Endothelial cell of umbilical vein (primary cell): Measurements from ENCODE around the gene SLC23A1. TPM values are rescaled to one million over a fixed set of nuclear protein-coding genes. Genes with fewer than 3 reads are reported as not detected.

Experiments used
- BruUV-seq: library from RNA; stranded (reverse); fragments of 400-500 nt; replicated peaks from 2 replicates; lab custom pipeline; 2021; lab: Mats Ljungman, UMichigan
- CTCF ChIA-PET: fragments of 300-600, 350-600 bp; sonication (Branson Sonifier 250); formaldehyde crosslinking; loops from one replicate; lab custom pipeline; 2021; ENCODE audit warnings: antibody characterized with exemption, inconsistent platforms; lab: Charles Lee
- POLR2A ChIA-PET: fragments of 300-600, 350-600 bp; sonication (Branson Sonifier 250); formaldehyde crosslinking; loops from one replicate; lab custom pipeline; 2021; ENCODE audit warnings: antibody characterized with exemption, inconsistent platforms; lab: Charles Lee
- DNase-seq: peaks from one replicate; pipeline ENCODE4 v3.0.0-alpha.2; 2011; ENCODE audit warnings: low read depth, low spot score
- FAIRE-seq: peaks from 2 replicates; lab custom pipeline; 2011; peaks lifted over from hg19 to GRCh38; lab: Jason Lieb, UNC
- H2AFZ ChIP-seq: 2 replicates; pipeline ENCODE4 v1.6.0; 2012; ENCODE audit warnings: low read depth, low read length, control low read depth, inconsistent platforms
- H3K27ac ChIP-seq: 2 replicates; pipeline ENCODE4 v1.5.1; 2011; ENCODE audit warnings: low read depth, mild to moderate bottlenecking, control low read depth, low read length, moderate library complexity; ENCODE audit not compliant: insufficient read depth
- H3K27me3 ChIP-seq, 2 experiments: 2 replicates each; pipeline versions ENCODE4 v1.6.0 to v1.6.1; 2011; ENCODE audit warnings: low read length in 2 of 2, mixed read lengths in 1 of 2; ENCODE audit not compliant: control insufficient read depth in 2 of 2, insufficient read depth in 2 of 2
- H3K36me3 ChIP-seq, 2 experiments: 2 replicates in 1 of 2; 3 replicates in 1 of 2; pipeline ENCODE4 v1.5.1; 2011; ENCODE audit warnings: low read length in 2 of 2, mild to moderate bottlenecking in 1 of 2, moderate library complexity in 1 of 2; ENCODE audit not compliant: control insufficient read depth in 2 of 2, insufficient read depth in 2 of 2; ENCODE audit errors: extremely low read depth in 1 of 2
- H3K4me1 ChIP-seq: 3 replicates; pipeline ENCODE4 v1.5.1; 2011; ENCODE audit warnings: mild to moderate bottlenecking, low read length; ENCODE audit not compliant: control insufficient read depth, insufficient read depth; ENCODE audit errors: extremely low read depth
- H3K4me2 ChIP-seq: 2 replicates; pipeline ENCODE4 v1.6.1; 2011; ENCODE audit warnings: low read length, control low read depth, mixed read lengths; ENCODE audit not compliant: insufficient read depth
- H3K4me3 ChIP-seq, 3 experiments: fragments of 200-600 bp in 1 of 3; sonication (generic), shearing (Covaris generic) in 1 of 3; replicated peaks in 1 of 3; 2 replicates each; pipeline ENCODE4 v1.5.1; 2011 to 2016; ENCODE audit warnings: control low read depth in 3 of 3, low read length in 3 of 3, mild to moderate bottlenecking in 2 of 3, inconsistent platforms in 1 of 3, low read depth in 1 of 3, moderate library complexity in 1 of 3; ENCODE audit not compliant: insufficient read depth in 1 of 3
- H3K79me2 ChIP-seq: 2 replicates; pipeline ENCODE4 v1.6.0; 2012; ENCODE audit warnings: low read length, inconsistent platforms; ENCODE audit not compliant: control insufficient read depth, insufficient read depth
- H3K9ac ChIP-seq: replicated peaks from 2 replicates; pipeline ENCODE3; 2011; ENCODE audit warnings: low read length, control low read depth; ENCODE audit not compliant: insufficient read depth; ENCODE audit errors: extremely low read depth
- H3K9me1 ChIP-seq: replicated peaks from 3 replicates; pipeline ENCODE4 v1.6.0; 2011; ENCODE audit warnings: mild to moderate bottlenecking, low read length; ENCODE audit not compliant: control insufficient read depth, insufficient read depth; ENCODE audit errors: extremely low read depth
- H3K9me3 ChIP-seq: replicated peaks from 2 replicates; pipeline ENCODE4 v1.5.1; 2012; ENCODE audit warnings: low read length, inconsistent platforms; ENCODE audit not compliant: control insufficient read depth, insufficient read depth
- H4K20me1 ChIP-seq: replicated peaks from 2 replicates; pipeline ENCODE3; 2011; ENCODE audit warnings: mild to moderate bottlenecking, low read length; ENCODE audit not compliant: control insufficient read depth, insufficient read depth; ENCODE audit errors: extremely low read depth
- CTCF ChIP-seq, 2 donors: IDR thresholded peaks; 1 replicate in 1 of 2; 2 replicates in 1 of 2; pipeline ENCODE4 v1.5.1; 2011; ENCODE audit warnings: low read length in 2 of 2, mild to moderate bottlenecking in 2 of 2, moderate library complexity in 2 of 2, control low read depth in 1 of 2, inconsistent platforms in 1 of 2, low read depth in 1 of 2; ENCODE audit not compliant: insufficient read depth in 1 of 2; ENCODE audit errors: extremely low read depth in 1 of 2
- EZH2 ChIP-seq: IDR thresholded peaks from 2 replicates; pipeline ENCODE4 v1.6.1; 2012; ENCODE audit warnings: borderline replicate concordance, low read depth, mild to moderate bottlenecking, moderate library complexity, low read length, inconsistent platforms; ENCODE audit not compliant: severe bottlenecking
- FOS ChIP-seq: IDR thresholded peaks from 2 replicates; pipeline ENCODE4 v1.6.1; 2011; ENCODE audit warnings: mild to moderate bottlenecking, low read length, moderate library complexity, borderline replicate concordance; ENCODE audit not compliant: insufficient read depth
- GATA2 ChIP-seq: IDR thresholded peaks from 2 replicates; pipeline ENCODE4 v1.7.0; 2011; ENCODE audit warnings: low read depth, mild to moderate bottlenecking, moderate library complexity, mixed read lengths, low read length; ENCODE audit not compliant: insufficient read length, insufficient read depth
- JUN ChIP-seq: IDR thresholded peaks from 2 replicates; pipeline ENCODE4 v1.6.1; 2011; ENCODE audit warnings: borderline replicate concordance, low read depth; ENCODE audit not compliant: insufficient read length, insufficient read depth
- MAX ChIP-seq: IDR thresholded peaks from 2 replicates; pipeline ENCODE4 v1.6.1; 2011; ENCODE audit not compliant: insufficient read depth, insufficient read length
- MYC ChIP-seq: IDR thresholded peaks from one replicate; pipeline ENCODE4 v1.6.1; 2011; ENCODE audit warnings: mild to moderate bottlenecking, low read depth, low read length
- POLR2A ChIP-seq: IDR thresholded peaks from 2 replicates; pipeline ENCODE4 v1.6.1; 2012; ENCODE audit warnings: low read depth, mild to moderate bottlenecking, control low read depth, low read length
- POLR2AphosphoS5 ChIP-seq: IDR thresholded peaks from 2 replicates; pipeline ENCODE4 v1.6.1; 2012; ENCODE audit warnings: low read depth, mild to moderate bottlenecking, control low read depth, low read length, moderate library complexity; ENCODE audit not compliant: insufficient read depth
- dilution Hi-C: fragments of 300-500 bp; cut with MboI; formaldehyde crosslinking; loops from one replicate; pipeline ENCODE4 v1.15.0; 2019; ENCODE audit warnings: low sequenced_read_pairs; ENCODE audit not compliant: extremely low pct_ligation_motif_present
- intact Hi-C: fragments of 100-400 bp; cut with micrococcal nuclease; formaldehyde crosslinking; loops from one replicate; pipeline ENCODE4 v1.10.0; 2022
- polyA plus RNA-seq, 4 experiments: library from polyadenylated mRNA; depleted of rRNA in 3 of 4; stranded (reverse) in 3 of 4; unstranded in 1 of 4; fragments of >200 nt; gene quantifications; 2 replicates each; pipeline versions ENCODE4 v1.2.1 to v1.2.3, GENCODE V29; 2011 to 2012; ENCODE audit warnings: missing spikeins in 1 of 4
- total RNA-seq: library from RNA; stranded (reverse); gene quantifications from 2 replicates; pipeline ENCODE4 v1.2.3, GENCODE V29; 2021

Gene SLC23A1
- total and polyA plus RNA-seq, 2 donors (not counting 3 experiments of a cell fraction or from before 2014, with no cell fraction given) = not detected

DNA sequence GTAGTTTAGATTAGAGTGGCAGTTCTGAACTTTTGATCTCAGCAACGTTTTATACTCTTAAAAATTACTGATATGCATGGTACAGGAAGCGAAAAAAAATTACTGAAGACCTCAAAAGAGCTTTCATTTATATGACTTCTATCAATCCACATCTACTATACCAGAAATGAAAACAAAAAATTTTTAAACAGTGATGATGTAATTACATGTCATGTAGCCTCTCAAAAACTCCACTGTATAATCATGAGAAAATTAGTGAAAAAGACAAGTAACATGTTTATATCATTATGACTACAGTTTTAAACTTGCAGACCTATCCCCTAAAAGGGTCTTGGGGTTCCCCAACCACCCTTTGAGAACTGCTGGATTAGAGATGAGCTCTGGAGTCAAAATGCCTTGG, 46.9 kb upstream of the SLC23A1 start:
- Histone ChIP-seq H3K36me3 (peaks cover 5 to 22% of the 10 kb centered on the region in 2 experiments), H4K20me1 (no peaks in the 10 kb centered on the region), H2AFZ (no peak overlapping the region), H3K9me3 (no peaks in the 10 kb centered on the region), H3K27me3 (no peaks in the 10 kb centered on the region), H3K4me2 (no peak overlapping the region), H3K4me1 (no peaks in the 10 kb centered on the region), H3K4me3 (no peak overlapping the region), H3K9ac (no peak overlapping the region), H3K79me2 (no peaks in the 10 kb centered on the region), H3K9me1 (no peaks in the 10 kb centered on the region), H3K27ac (no peak overlapping the region)
- ChIA-PET CTCF (interaction anchor here (1.0 to 1.2 kb wide), 3 partner anchors 43 to 84 kb away, joined by 3 to 5 read pairs (median 3); no protein-coding TSS in a partner anchor), POLR2A (interaction anchor here (1.3 kb wide), 1 partner anchor 9 kb away, joined by 3 read pairs; the partner anchor contains the start of gene DNAJC18)
- BruUV-seq = no TSS peak
- dilution Hi-C loops = no loop called here
- intact Hi-C loops = no loop called here
- FAIRE-seq (no peak), DNase-seq (no peak)
- TF ChIP-seq EZH2 = no peak
- no peak for TF ChIP-seq MAX
- TF ChIP-seq FOS = no peak
- no peak for TF ChIP-seq CTCF (IDR thresholded peaks at IDR 0.05; ENCODE audit: extremely low read depth in 1 of 2, insufficient read depth in 1 of 2, low read depth in 1 of 2, low read length in 2 of 2)
- TF ChIP-seq POLR2A = no peak
- no peak for TF ChIP-seq POLR2AphosphoS5
- TF ChIP-seq JUN = no peak
- TF ChIP-seq MYC = no peak
- TF ChIP-seq GATA2 = no peak
